ENCODE data around the gene TBC1D9B.

The TBC1D9B gene

GRCh38 chr5:179919487-179920060 is 11.9 kb upstream of the TBC1D9B start:
- TF ChIP-seq CTCF (IDR thresholded peaks at IDR 0.05; ENCODE audit: low read depth, low read length) = no peak
- Histone ChIP-seq H3K9me3 (no peaks in the 10 kb centered on the region), H3K36me3 (no peaks in the 10 kb centered on the region), H3K4me3 (ENCODE audit: low read depth, low read length) (no peak overlapping the region), H3K27me3 (no peaks in the 10 kb centered on the region), H3K4me1 (no peaks in the 10 kb centered on the region)
- no peak for DNase-seq

- no peak for DNase-seq
- Histone ChIP-seq H3K4me1 (no peaks in the 10 kb centered on the region), H3K9me3 (no peaks in the 10 kb centered on the region), H3K27me3 (no peaks in the 10 kb centered on the region), H3K4me3 (ENCODE audit: low read depth, low read length) (no peak overlapping the region), H3K36me3 (no peaks in the 10 kb centered on the region)
- TF ChIP-seq CTCF (IDR thresholded peaks at IDR 0.05; ENCODE audit: low read depth, low read length) = no peak
Observed at GRCh38 chr5:179918742-179919486, 11.2 kb upstream of the TBC1D9B start.

GRCh38 chr5:179916523-179916922 is 8.8 kb upstream of the TBC1D9B start:
- Histone ChIP-seq H3K36me3 (no peaks in the 10 kb centered on the region), H3K4me1 (no peaks in the 10 kb centered on the region), H3K27me3 (no peaks in the 10 kb centered on the region), H3K4me3 (ENCODE audit: low read depth, low read length) (no peak overlapping the region), H3K9me3 (no peaks in the 10 kb centered on the region)
- TF ChIP-seq CTCF (IDR thresholded peaks at IDR 0.05; ENCODE audit: low read depth, low read length) = no peak
- DNase-seq = no peak

- TF ChIP-seq CTCF (IDR thresholded peaks at IDR 0.05; ENCODE audit: low read depth, low read length) = no peak
- H3K4me3 ChIP-seq (ENCODE audit: low read depth, low read length) = no peak overlapping the region
- no peaks in the 10 kb centered on the region for H3K36me3 ChIP-seq
- H3K27me3 ChIP-seq = no peaks in the 10 kb centered on the region
- no peaks in the 10 kb centered on the region for H3K4me1 ChIP-seq
- no peak for DNase-seq
- H3K9me3 ChIP-seq = no peaks in the 10 kb centered on the region
Observed at GRCh38 chr5:179915406-179915935, 7.8 kb upstream of the TBC1D9B start.

- H3K4me3 ChIP-seq (ENCODE audit: low read depth, low read length) = no peak overlapping the region
- H3K9me3 ChIP-seq = no peaks in the 10 kb centered on the region
- no peaks in the 10 kb centered on the region for H3K36me3 ChIP-seq
- no peak for TF ChIP-seq CTCF (IDR thresholded peaks at IDR 0.05; ENCODE audit: low read depth, low read length)
- no peaks in the 10 kb centered on the region for H3K27me3 ChIP-seq
- H3K4me1 ChIP-seq = no peaks in the 10 kb centered on the region
- DNase-seq = no peak
Observed at GRCh38 chr5:179914032-179914755, 6.5 kb upstream of the TBC1D9B start.
